Neural progenitor cell (in vitro differentiated cells): ENCODE results near the gene MYH10.

Experiments used
- CTCF ChIP-seq: fragments of 200-600 bp; sonication (generic); IDR thresholded peaks from 2 replicates; pipeline ENCODE4 v1.5.1; 2017; ENCODE audit warnings: antibody characterized with exemption, mild to moderate bottlenecking
- EZH2 ChIP-seq: fragments of 200-600 bp; sonication (generic); IDR thresholded peaks from 2 replicates; pipeline ENCODE4 v1.6.1; 2017; ENCODE audit warnings: antibody characterized with exemption, mild to moderate bottlenecking, moderate library complexity

GRCh38 chr17:8583954-8584353 is 46.6 kb downstream of the MYH10 start:
- TF ChIP-seq CTCF (no peak), EZH2 (no peak)
